Gastroesophageal sphincter (tissue), 4 donors: ENCODE results near the gene NOL9. TPM values are rescaled to one million over a fixed set of nuclear protein-coding genes. Genes with fewer than 3 reads are reported as not detected.

Experiments used
- ATAC-seq: fragments of 150-250 bp; one replicate; pipeline ENCODE4 v1.9.1; 2016; ENCODE audit warnings: mild to moderate bottlenecking, moderate library complexity
- H3K27ac ChIP-seq, 4 donors: fragments of 200-600 bp; sonication (generic) in 3 of 4; 1 replicate in 3 of 4; 2 replicates in 1 of 4; pipeline ENCODE4 v1.5.1; 2016 to 2019
- H3K27me3 ChIP-seq: fragments of 200-600 bp; sonication (generic); one replicate; pipeline ENCODE4 v1.5.1; 2019
- H3K36me3 ChIP-seq, 2 donors: fragments of 200-600 bp; sonication (generic); one replicate each; pipeline ENCODE4 v1.5.1; 2019; ENCODE audit warnings: control low read depth in 1 of 2
- H3K4me1 ChIP-seq, 3 donors: fragments of 200-600 bp; sonication (generic); 1 replicate in 2 of 3; 2 replicates in 1 of 3; pipeline ENCODE4 v1.5.1; 2016 to 2019; ENCODE audit warnings: control low read depth in 2 of 3
- H3K4me3 ChIP-seq, 2 donors: fragments of 200-600 bp; sonication (generic); one replicate each; pipeline ENCODE4 v1.5.1; 2019; ENCODE audit warnings: mild to moderate bottlenecking in 1 of 2, moderate library complexity in 1 of 2
- H3K9me3 ChIP-seq, 3 donors: fragments of 200-600 bp; sonication (generic); one replicate each; pipeline ENCODE4 v1.5.1; 2017 to 2019; ENCODE audit warnings: control low read depth in 2 of 3
- EP300 ChIP-seq: sonication (generic); formaldehyde crosslinking; IDR thresholded peaks from one replicate; pipeline ENCODE4 v1.6.1; 2017; ENCODE audit warnings: antibody characterized with exemption, mild to moderate bottlenecking
- POLR2A ChIP-seq, 2 donors: fragments of 450-650 bp; IDR thresholded peaks; one replicate each; pipeline ENCODE4 v1.6.1; 2017; ENCODE audit warnings: antibody characterized with exemption in 2 of 2, mild to moderate bottlenecking in 2 of 2, moderate library complexity in 1 of 2
- POLR2AphosphoS5 ChIP-seq: sonication (generic); formaldehyde crosslinking; IDR thresholded peaks from one replicate; pipeline ENCODE4 v1.6.1; 2017; ENCODE audit warnings: antibody characterized with exemption
- WGBS, 2 donors: methylation state at CpG; one replicate each; pipeline ENCODE4 v1.1.5; 2018; ENCODE audit warnings: low coverage in 1 of 2; 5-methylcytosine and 5-hydroxymethylcytosine counted together
- small RNA-seq, 4 donors: library from RNA; depleted of rRNA; stranded (forward); fragments of <200 nt; gene quantifications; one replicate each; pipeline ENCODE3, GENCODE V24; 2016
- total RNA-seq, 4 donors: library from RNA; depleted of rRNA; stranded (reverse); fragments of >200 nt; gene quantifications; one replicate each; pipeline ENCODE4 v1.1.0, GENCODE V29; 2016
- TF ChIP-seq, protein P1 (sequence below), 4 experiments: fragments of 200-600 bp in 2 of 4; fragments of 450-650 bp in 2 of 4; sonication (generic) in 1 of 4; IDR thresholded peaks; one replicate each; pipeline ENCODE4 v1.5.1; 2017 to 2019; ENCODE audit warnings: antibody characterized with exemption in 4 of 4, mild to moderate bottlenecking in 2 of 4, moderate library complexity in 2 of 4

NOL9 gene
- total RNA-seq, 4 donors from 2014 or later = 21.2 to 32.2 (median 25.7) TPM

DNA sequence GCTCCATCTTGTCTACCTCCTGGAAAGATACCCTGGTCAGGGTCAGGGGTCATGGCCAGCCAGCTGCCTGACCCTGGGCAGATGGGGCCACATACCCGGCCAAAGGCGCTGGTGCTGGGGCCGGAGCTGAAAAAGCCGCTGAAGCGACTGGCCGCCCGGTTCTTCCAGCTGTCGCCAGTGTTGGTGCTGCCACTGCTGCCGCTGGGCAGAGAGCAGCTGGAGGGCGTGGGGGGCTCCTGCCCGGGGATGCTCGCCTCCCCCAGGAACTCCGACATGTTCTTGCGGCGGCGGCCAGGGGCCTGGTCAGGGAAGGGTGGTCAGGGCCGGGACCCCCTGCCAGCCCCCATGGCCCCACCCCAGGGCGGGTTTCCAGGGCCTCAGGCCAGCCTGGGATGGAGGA lies 81.2 kb downstream of the NOL9 start:
- ATAC-seq = no peak
- H3K27me3 ChIP-seq = peaks cover under 1% of the 10 kb centered on the region
- no CpG with 5 or more reads among the region's 18 CpGs for WGBS, 2 donors
- no peak overlapping the region for H3K27ac ChIP-seq
- TF ChIP-seq EP300 (no peak), POLR2AphosphoS5 (no peak), POLR2A (IDR thresholded peaks at IDR 0.05) (no peak)
- TF ChIP-seq, protein P1, sequence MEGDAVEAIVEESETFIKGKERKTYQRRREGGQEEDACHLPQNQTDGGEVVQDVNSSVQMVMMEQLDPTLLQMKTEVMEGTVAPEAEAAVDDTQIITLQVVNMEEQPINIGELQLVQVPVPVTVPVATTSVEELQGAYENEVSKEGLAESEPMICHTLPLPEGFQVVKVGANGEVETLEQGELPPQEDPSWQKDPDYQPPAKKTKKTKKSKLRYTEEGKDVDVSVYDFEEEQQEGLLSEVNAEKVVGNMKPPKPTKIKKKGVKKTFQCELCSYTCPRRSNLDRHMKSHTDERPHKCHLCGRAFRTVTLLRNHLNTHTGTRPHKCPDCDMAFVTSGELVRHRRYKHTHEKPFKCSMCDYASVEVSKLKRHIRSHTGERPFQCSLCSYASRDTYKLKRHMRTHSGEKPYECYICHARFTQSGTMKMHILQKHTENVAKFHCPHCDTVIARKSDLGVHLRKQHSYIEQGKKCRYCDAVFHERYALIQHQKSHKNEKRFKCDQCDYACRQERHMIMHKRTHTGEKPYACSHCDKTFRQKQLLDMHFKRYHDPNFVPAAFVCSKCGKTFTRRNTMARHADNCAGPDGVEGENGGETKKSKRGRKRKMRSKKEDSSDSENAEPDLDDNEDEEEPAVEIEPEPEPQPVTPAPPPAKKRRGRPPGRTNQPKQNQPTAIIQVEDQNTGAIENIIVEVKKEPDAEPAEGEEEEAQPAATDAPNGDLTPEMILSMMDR (IDR thresholded peaks at IDR 0.05) = no peak
- no peaks in the 10 kb centered on the region for H3K9me3 ChIP-seq
- H3K4me1 ChIP-seq = no peaks in the 10 kb centered on the region
- no peak overlapping the region for H3K4me3 ChIP-seq
- peaks cover 0 to 68% of the 10 kb centered on the region in 2 donors for H3K36me3 ChIP-seq

DNA sequence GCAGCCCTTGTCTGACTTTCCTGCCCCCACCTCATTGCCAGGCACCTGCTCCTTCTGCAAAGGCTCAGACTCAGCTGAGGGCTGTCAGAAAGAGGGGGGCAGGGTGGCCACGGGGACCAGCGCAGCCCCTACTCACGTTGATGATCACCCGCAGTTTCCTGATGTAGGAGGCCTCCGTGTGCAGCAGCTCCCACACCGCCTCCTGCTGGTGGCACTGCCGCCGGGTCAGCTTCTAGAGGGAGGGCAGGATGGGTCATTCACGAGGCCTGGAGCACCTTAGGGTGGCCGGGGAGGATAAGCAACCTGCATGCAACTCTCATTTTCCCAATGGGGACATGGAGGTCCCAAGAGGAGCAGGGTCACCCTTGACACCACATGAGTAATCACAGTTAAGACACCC lies 81.9 kb downstream of the NOL9 start:
- Histone ChIP-seq H3K27ac (no peak overlapping the region), H3K4me3 (no peak overlapping the region), H3K4me1 (no peaks in the 10 kb centered on the region), H3K9me3 (no peaks in the 10 kb centered on the region), H3K27me3 (peaks cover 8% of the 10 kb centered on the region), H3K36me3 (peaks cover 0 to 76% of the 10 kb centered on the region in 2 donors)
- no CpG with 5 or more reads among the region's 10 CpGs for WGBS, 2 donors
- TF ChIP-seq POLR2AphosphoS5 (no peak), EP300 (no peak), POLR2A (IDR thresholded peaks at IDR 0.05) (no peak)
- TF ChIP-seq, protein P1 (IDR thresholded peaks at IDR 0.05) = no peak
- no peak for ATAC-seq

DNA sequence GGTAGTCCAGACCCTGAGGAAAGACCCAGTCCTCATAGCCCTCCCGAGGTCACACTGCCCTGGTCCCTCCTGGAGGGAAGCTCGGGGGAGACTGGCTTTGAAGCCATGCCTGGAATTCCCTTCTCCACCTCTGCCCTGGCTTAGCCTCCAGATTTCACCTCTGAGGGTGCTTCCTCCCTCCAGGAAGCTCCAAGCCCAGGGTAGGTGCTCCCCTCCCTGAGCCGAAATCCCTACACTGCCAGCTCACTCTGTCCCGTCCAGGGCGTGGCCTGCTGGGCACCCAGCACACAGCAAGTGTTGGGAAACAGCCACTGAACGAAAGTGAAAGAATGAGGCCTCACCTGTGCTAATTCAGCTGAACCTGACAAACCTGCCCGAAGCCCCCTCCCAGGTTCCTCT lies 82.3 kb downstream of the NOL9 start:
- Histone ChIP-seq H3K36me3 (peaks cover 0 to 80% of the 10 kb centered on the region in 2 donors), H3K4me3 (no peak overlapping the region), H3K9me3 (no peaks in the 10 kb centered on the region), H3K4me1 (no peaks in the 10 kb centered on the region), H3K27ac (no peak overlapping the region), H3K27me3 (peaks cover 12% of the 10 kb centered on the region)
- no CpG with 5 or more reads among the region's 7 CpGs for WGBS, 2 donors
- no peak for ATAC-seq
- TF ChIP-seq POLR2A (IDR thresholded peaks at IDR 0.05) (no peak), POLR2AphosphoS5 (no peak), EP300 (no peak)
- TF ChIP-seq, protein P1 (IDR thresholded peaks at IDR 0.05) = no peak

Small RNA genes lying within 50 kb of the gene (small RNA-seq; reads per million reads assigned to genes)
- gene RNU6-731P = 0 reads per million in 4 donors

Other genes with a start within 250 kb of the NOL9 start
- gene ACOT7, start 160.7 kb downstream of the NOL9 start, total RNA-seq = 10 to 100 TPM; 22.3 to 32.5 (median 25.0) TPM
- gene HES2, start 134.6 kb downstream of the NOL9 start, total RNA-seq = 1 to 10 TPM in 1 of 4 donors, not detected in 3; 7.3 TPM
- gene ESPN, start 129.7 kb downstream of the NOL9 start, total RNA-seq = under 1 TPM in 3 of 4 donors, not detected in 1; 0.47 to 0.92 (median 0.81) TPM
- 10 to 100 TPM in 2 of 4 donors, 1 to 10 TPM in 2; 4.2 to 11.2 (median 8.8) TPM for gene TNFRSF25, start 88.3 kb downstream of the NOL9 start, total RNA-seq
- gene PLEKHG5, start 62.8 kb downstream of the NOL9 start, total RNA-seq = 10 to 100 TPM in 3 of 4 donors, 1 to 10 TPM in 1; 8.6 to 14.0 (median 11.4) TPM
- gene TAS1R1, start 794 bp upstream of the NOL9 start, total RNA-seq = not detected
- gene ZBTB48, start 25.5 kb upstream of the NOL9 start, total RNA-seq = 10 to 100 TPM; 12.7 to 17.7 (median 14.1) TPM
- 100 to 1,000 TPM in 2 of 4 donors, 10 to 100 TPM in 2; 83.6 to 131 (median 101) TPM for gene KLHL21, start 48.4 kb upstream of the NOL9 start, total RNA-seq
- 10 to 100 TPM; 19.8 to 22.8 (median 20.5) TPM for gene PHF13, start 59.2 kb upstream of the NOL9 start, total RNA-seq
- gene THAP3, start 70.4 kb upstream of the NOL9 start, total RNA-seq = 10 to 100 TPM; 16.3 to 36.9 (median 27.7) TPM
- gene DNAJC11, start 147.3 kb upstream of the NOL9 start, total RNA-seq = 10 to 100 TPM; 20.9 to 51.7 (median 30.8) TPM
- gene CAMTA1, start 230.9 kb upstream of the NOL9 start, total RNA-seq = 100 to 1,000 TPM in 3 of 4 donors, 10 to 100 TPM in 1; 86.3 to 170 (median 132) TPM